GM21529 (cell line): ENCODE measurements around the gene TEX14.
A peak's percentile ranks its signal among the peaks of the same experiment; 100 is the strongest.
"Not testable (repeated sequence)": the region's sequence is repeated elsewhere in the genome, so short reads cannot be mapped to it uniquely, and the experiment has no call there.

ENCODE experiments used
- ATAC-seq: cut with Tn5 transposase; IDR thresholded peaks from one replicate; pipeline ENCODE4 v1.9.1; 2021; ENCODE audit not compliant: unreplicated experiment

Gene TEX14

DNA sequence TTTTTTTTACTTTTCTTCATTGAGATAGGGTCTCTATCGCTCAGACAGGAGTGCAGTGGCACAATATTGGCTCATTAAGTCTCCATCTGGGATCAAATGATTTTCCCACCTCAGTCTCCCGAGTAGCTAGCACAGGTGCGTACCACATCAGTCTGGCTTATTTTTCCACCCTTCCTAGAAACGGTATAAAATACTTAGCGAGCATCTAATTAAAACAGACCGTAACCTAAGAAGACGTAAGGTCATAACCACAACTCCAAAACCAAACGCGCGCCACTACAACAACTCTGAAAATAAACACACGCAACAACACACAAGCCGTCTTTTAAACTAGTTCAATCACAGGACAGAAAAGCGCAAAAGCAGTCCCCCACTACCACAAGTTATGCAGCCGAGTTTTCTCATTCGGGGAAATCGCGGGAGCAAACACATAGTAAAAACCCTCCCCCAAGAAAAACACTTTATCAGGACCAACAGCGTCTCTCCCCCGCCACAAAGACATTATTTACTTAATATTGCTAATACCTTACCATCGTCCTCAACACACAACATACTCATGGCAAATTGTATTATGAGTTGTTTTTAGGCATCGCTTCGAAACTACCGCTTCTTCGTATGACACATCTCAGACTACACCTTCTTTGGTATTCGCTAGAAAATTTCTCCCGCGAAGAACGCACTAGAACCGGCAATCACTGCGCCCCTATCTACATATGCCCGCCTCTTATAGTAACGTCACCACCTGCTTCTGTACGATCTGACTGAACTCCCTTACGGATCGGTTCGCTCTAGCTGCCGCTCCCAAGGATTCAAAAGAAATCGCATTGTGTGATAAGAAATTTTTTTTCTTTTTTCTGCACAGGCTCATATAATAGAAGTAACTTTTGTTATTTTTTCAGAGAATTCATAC is 32.8 kb downstream of the TEX14 start:
- ATAC-seq: peak; percentile 71

GRCh38 chr17:58657962-58658803 is 33.7 kb downstream of the TEX14 start:
- ATAC-seq: not testable (repeated sequence)

DNA sequence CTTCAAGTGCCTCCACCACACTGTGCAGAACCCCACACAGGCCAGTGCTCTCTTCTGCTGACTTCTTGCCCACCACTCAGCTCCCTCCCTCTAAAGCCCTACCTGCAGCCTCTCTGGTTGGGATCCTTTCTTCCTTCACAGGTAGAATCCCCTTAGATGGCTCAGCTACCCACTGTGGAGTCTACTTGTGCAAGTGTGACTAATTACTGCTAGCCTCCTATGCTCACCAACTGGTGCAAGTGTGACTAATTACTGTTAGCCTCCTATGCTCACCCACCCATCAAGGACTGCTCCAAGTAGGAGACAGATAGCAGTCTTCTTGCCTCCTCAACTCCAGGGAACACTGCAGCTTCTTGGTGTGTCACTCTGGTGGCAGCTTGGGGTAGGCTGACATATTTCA is 43.6 kb downstream of the TEX14 start:
- no peak for ATAC-seq

GRCh38 chr17:58643147-58643546 is 48.7 kb downstream of the TEX14 start:
- ATAC-seq: no peak

DNA sequence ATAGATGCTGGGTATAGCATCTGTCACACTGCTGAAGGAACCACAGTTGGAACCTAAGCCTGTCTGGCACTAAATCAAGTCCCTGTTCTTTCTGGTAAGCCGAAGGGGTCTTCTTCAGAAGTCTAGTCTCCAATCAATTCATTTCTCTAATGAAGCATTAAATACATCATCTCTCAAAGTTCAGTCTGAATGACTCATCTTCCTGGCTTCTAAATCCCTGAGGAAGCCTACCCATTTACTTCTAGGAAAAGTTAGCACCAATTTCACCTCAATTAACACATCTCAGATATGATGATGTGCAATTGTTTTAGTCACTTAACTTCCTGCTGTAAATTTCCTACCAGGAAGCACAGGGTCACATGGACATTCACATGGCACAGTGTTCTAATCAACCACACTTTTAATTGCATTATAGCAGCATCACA is 49.9 kb downstream of the TEX14 start:
- no peak for ATAC-seq

GRCh38 chr17:58640202-58640601 is 51.6 kb downstream of the TEX14 start:
- ATAC-seq: no peak

DNA sequence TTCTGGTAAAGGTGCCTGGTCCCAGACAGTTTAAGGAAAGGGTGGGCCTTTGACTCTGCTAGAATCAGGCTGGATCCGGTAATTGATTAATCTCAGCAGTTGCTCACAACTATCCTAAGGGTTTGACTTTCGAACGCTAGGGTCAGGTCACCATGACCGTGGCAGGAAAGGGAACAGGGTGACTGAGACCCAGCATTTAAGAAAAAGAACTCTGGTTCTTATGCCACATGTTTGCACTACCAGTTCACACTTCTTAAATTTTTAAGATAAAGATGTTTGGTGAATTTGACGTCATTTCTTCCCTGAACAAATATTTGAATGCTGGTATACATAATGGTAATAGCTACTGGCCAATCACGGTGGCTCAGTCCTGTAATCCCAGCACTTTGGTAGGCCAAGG is 52.2 kb downstream of the TEX14 start:
- ATAC-seq: no peak

DNA sequence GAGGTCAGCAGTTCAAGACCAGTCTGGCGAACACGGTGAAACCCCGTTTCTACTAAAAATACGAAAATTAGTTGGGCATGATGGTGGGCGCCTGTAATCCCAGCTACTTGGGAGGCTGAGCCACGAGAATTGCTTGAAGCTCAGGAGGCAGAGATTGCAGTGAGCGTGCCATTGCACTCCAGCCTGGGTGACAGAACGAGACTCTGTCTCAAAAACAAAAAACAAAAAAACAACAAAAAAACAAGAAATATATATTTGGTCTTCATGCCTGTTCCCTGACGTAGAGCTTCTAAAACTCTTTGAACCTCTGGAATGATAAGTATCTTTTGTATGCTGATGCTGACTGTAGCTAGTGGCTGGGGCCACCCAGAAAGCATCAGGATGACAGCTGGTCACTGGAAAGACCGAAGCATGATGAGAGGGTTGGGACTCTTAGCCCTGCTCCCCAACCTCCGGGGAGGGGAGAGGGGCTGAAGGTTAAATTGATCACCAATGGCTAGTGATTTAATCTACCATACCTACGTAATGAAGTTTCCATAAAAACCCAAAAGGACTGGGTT is 54.8 kb downstream of the TEX14 start:
- ATAC-seq: no peak

GRCh38 chr17:58632324-58633314 is 59.2 kb downstream of the TEX14 start:
- ATAC-seq: no peak

GRCh38 chr17:58631523-58632323 is 60.1 kb downstream of the TEX14 start:
- ATAC-seq: peak; percentile 86

GRCh38 chr17:58630883-58631522 is 60.8 kb downstream of the TEX14 start:
- peak; percentile 51 for ATAC-seq

DNA sequence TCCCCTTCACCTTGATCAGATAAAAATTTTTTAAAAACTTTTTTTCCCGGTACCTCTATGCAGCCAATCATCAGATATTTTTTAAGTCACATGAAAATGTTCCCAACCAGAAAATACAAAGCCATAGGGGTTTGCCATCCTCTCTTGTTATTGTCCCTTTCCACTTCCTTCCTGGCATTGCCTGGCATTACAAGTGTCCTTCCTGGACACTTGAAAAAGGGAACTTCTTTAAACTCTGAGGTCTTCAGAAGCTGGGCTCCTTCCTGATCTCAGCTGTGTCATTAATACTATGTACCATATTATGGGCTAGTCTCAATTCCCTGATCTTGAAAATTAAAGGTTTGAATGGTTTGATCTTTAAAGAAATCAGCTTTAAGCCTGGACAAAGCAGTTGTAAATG is 64.9 kb downstream of the TEX14 start:
- ATAC-seq: no peak

- ATAC-seq: no peak
These were observed 67.1 kb downstream of the TEX14 start for GRCh38 chr17:58624751-58625150.

GRCh38 chr17:58621174-58621573 is 70.7 kb downstream of the TEX14 start:
- peak; percentile 71 for ATAC-seq

DNA sequence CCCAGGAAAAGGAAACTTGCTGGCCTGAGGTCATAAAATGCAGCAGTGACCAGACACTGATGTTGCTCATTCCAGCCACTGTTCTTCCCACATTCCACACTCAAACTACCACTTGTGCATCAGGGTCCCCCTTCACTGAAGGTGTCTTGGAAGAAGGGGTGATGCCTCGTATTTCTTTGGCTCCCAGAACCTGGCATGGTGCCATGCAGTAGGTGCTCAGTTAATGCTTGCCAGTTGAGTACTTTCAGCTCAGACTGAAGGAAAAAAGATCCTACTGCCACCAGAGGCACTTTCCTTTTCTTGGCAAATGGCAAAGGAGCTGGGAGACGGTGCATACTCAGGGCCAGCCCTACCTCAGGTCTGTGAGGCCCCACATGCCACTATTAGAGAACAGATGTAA is 73.5 kb downstream of the TEX14 start:
- no peak for ATAC-seq

- no peak for ATAC-seq
These were observed 74.3 kb downstream of the TEX14 start for GRCh38 chr17:58617563-58617962.

GRCh38 chr17:58615768-58616659 is 75.8 kb downstream of the TEX14 start:
- ATAC-seq: peak; percentile 61

- no peak for ATAC-seq
These were observed 76.9 kb downstream of the TEX14 start for GRCh38 chr17:58614859-58615459.
